HG03354 (cell line): Measurements from ENCODE around the gene XIAP.
A peak's percentile ranks its signal among the peaks of the same experiment; 100 is the strongest.
"Not testable (repeated sequence)": the region's sequence is repeated elsewhere in the genome, so short reads cannot be mapped to it uniquely, and the experiment has no call there.

Experiments
- ATAC-seq: cut with Tn5 transposase; IDR thresholded peaks from one replicate; pipeline ENCODE4 v1.9.1; 2021; ENCODE audit warnings: mild to moderate bottlenecking; ENCODE audit not compliant: unreplicated experiment, poor library complexity, severe bottlenecking

Gene XIAP

DNA sequence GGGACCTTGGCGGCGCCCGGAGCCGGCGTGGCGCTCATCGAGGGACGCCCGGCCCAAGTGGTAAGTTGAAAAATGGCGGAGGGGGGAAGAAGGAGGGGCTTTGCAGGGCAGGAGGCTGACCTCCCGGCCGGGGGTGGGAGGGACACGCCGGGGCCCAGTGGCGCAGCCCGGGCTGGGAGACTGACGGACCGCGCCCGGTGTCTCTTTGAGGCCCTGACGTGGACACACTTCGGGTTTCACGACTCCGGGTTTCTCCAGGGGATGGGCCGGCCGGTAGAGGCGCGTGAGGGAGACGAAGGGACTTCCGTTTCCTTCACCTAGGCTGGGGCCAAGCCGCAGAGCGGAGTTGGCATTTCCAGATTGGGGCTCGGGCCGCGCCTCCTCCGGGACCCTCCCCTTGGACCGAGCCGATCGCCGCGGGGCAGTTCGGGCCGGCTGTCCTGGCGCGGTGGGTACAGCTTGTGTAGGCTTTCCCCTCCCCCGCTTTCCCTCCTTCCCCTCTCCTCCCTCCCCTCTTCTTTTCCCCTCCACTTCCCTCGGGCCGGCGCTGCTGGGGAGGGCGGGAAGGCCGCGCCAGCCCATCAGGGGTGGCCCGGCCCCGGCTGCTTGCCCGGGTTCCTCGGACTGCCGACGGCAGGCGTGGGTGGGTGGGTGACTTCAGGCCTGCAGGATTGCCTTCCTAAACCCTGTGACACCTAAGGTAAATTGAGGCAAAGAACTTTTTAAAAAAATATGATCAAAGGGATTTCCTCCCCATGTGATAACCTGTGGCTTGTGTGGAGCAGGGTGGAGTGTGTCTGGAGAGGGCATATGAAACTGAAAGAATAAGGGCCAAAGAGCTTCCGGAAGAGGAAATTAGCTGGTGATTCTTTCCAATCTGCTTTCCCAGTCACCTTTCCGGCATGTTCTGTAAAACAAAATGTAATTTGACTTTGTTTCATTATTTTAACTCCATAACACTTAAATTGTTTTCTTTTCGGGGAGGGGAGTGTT is at the start of gene XIAP:
Gene XIAP, plus strand, starts transcription at position 208 of the 993 bp plus-strand sequence. CDS start 25,610 bp downstream, outside the sequence.
- ATAC-seq = peak; percentile 79

- no peak for ATAC-seq
Measured at GRCh38 chrX:123814343-123814742, 45.5 kb upstream of the XIAP start.

- ATAC-seq = not testable (repeated sequence)
Measured at GRCh38 chrX:123814934-123815394, 44.9 kb upstream of the XIAP start.

DNA sequence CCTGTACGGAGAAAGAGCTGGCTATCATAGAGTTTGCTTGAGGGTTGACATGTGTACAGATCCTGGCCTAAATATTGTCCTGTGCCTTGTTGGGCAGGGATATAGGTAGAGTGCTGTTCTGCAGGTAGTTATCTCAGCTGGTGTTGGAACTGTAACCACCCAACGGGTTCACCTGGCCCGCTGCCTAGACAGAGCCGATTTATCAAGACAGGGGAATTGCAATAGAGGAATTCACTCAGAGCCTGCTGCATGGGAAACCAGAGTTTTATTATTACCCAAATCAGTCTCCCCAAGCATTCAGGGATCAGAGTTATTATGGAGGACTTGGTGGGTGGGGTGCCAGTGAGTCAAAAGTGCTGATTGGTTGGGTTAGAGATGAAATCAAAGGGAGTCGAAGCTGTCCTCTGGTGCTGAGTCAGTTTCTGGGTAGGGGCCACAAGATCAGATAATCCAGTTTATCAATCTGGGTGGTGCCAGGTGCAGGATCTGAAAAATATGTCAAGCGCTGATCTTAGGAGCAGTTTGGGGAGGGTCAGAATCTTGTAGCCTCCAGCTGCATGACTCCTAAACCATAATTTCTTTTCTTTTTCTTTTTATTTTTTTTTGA is 42.5 kb upstream of the XIAP start:
- ATAC-seq = no peak

- ATAC-seq = no peak
Measured at GRCh38 chrX:123818243-123818642, 41.6 kb upstream of the XIAP start.

GRCh38 chrX:123822965-123823364 is 36.9 kb upstream of the XIAP start:
- no peak for ATAC-seq

DNA sequence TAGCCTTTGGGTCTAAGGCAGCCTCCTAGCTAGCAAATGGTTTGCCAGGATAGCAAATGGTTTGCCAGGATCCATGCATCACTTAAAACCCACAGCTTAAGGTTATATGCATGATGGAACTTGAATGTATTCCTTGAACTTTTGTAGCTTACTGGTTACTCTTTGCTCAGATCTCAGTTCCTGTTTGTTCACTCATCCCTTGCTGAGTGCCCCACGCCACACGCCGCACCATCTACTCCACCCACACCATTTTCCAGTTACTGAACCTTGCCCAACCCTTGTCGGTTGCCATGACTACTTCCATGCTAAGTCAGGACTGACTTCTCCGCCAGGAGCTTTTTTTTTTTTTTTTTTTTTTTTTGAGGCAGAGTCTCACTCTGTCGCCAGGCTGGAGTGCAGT is 29.5 kb upstream of the XIAP start:
- peak; percentile 87 for ATAC-seq

DNA sequence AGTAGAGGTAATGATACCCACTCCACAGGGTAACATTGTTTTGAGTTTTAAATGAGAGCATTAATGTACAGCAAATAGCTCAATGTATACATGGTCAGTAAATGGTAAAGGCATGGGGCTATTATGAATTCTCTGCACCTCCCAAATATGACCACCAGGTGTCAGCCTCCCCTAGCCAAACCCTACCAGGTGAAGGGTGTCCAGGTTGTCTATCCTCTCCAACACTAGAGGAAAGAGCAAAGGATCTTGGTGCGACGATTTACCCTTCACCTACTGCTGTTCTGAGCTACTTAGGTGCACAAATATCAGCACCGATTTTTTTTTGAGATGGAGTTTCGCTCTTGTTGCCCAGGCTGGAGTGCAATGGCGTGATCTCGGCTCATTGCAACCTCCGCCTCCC is 26.5 kb upstream of the XIAP start:
- ATAC-seq = peak; percentile 78

DNA sequence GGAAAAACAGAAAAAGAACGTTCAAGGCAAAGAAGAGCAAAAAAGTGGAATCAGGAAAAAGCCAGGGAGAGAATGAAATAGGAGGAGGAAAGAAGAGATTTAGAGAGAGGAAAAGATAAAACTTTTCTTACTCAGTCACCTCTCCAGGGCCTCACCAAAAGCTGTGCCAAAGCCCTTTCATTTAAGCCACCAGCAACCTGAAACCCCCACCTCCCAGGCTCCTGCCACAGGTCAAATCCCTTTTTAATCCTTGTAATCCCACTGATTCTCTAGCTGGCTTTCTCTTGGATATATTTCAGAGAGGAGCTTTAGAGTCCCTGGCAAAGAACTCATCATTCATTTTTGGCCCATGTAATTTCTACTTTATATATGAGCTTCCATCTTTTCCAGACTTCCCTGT is 25.7 kb upstream of the XIAP start:
- ATAC-seq = no peak

GRCh38 chrX:123835661-123836371 is 24.0 kb upstream of the XIAP start:
- no peak for ATAC-seq

DNA sequence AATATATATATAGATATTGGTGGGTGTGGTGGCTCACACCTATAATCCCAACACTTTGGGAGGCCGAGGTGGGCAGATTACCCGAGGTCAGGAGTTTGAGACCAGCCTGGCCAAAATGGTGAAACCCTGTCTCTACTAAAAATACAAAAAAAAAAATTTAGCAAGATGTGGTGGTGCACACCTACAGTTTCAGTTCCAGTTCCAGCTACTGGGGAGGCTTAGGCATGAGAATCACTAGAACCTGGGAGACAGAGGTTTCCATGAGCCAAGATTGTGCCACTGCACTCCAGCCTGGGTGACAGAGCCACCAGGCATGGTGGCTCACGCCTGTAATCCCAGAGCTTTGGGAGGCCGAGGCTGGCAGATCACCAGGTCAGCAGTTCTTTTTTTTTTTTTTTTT is 14.7 kb upstream of the XIAP start:
- not testable (repeated sequence) for ATAC-seq

DNA sequence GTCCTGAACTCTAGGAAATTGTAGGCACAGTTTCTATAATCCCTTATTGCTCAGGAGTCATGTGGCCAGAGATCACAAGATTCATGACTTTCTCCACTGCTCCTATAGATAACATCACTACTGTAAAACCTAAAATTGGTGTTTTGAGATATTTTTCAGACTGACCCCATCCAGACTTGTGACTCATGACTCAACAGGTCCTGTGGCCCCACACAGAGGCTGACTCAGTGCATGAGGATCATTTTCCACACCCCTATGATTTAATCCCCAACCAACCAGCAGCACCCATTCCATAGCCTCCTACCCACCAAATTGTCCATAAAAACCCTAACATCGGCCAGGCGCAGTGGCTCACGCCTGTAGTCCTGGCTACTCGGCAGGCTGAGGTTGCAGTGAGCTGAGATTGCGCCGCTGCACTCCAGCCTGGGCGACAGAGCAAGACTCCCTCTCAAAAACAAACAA is 13.2 kb upstream of the XIAP start:
- no peak for ATAC-seq

- no peak for ATAC-seq
Measured at GRCh38 chrX:123847056-123847455, 12.8 kb upstream of the XIAP start.

DNA sequence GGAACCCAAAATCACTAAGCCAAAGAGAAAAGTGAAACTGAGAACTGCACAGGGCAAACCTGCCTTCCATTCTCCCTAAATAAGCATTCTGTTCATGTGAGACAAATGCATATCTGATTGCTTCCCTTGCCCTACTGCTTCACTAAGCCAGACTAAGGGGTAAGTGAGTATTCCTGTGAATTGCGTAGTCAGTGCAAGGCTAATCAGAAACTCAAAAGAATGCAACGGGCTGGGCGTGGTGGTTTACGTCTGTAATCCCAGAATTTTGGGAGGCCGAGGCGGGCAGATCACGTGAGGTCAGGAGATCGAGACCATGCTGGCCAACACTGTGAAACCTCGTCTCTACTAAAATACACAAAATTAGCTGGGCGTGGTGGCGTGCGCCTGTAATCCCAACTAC is 10.8 kb upstream of the XIAP start:
- no peak for ATAC-seq

- ATAC-seq = not testable (repeated sequence)
Measured at GRCh38 chrX:123849906-123850305, 9.9 kb upstream of the XIAP start.

- no peak for ATAC-seq
Measured at GRCh38 chrX:123851079-123851478, 8.8 kb upstream of the XIAP start.

- ATAC-seq = no peak
Measured at GRCh38 chrX:123854329-123854728, 5.5 kb upstream of the XIAP start.

DNA sequence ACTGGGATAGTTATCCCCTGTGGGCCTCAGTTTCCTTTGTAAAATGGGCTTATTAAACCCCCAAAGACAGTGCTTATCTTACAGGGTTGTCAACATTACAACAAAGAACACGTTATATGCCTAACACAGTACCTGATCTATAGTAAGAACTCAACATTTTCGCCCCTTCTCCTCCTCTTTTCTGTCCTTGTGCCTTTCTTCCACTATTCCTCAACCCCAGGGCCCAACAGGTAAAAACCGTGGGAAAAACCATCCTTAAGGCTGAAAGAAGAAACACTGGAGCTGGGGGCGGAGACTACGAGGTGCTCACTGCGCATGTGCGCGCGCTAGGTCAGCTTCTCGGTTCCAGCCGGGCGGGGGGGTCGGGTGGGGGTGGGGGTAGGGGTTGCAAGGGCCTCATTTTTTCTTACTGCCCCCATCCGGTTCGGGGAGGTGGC is 426 bp upstream of the XIAP start:
- ATAC-seq = peak; percentile 11

- no peak for ATAC-seq
Measured at GRCh38 chrX:123860983-123861382, 1.1 kb downstream of the XIAP start.

GRCh38 chrX:123869488-123869887 is 9.6 kb downstream of the XIAP start:
- no peak for ATAC-seq
